ENCODE data around the gene HECA.
"Not testable (repeated sequence)": the region's sequence is repeated elsewhere in the genome, so short reads cannot be mapped to it uniquely, and the experiment has no call there.

The HECA gene, protein sequence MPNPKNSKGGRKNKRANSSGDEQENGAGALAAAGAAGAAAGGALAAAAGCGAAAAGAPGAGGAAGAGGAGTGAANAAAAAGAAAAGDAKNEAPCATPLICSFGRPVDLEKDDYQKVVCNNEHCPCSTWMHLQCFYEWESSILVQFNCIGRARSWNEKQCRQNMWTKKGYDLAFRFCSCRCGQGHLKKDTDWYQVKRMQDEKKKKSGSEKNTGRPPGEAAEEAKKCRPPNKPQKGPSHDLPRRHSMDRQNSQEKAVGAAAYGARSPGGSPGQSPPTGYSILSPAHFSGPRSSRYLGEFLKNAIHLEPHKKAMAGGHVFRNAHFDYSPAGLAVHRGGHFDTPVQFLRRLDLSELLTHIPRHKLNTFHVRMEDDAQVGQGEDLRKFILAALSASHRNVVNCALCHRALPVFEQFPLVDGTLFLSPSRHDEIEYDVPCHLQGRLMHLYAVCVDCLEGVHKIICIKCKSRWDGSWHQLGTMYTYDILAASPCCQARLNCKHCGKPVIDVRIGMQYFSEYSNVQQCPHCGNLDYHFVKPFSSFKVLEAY

DNA sequence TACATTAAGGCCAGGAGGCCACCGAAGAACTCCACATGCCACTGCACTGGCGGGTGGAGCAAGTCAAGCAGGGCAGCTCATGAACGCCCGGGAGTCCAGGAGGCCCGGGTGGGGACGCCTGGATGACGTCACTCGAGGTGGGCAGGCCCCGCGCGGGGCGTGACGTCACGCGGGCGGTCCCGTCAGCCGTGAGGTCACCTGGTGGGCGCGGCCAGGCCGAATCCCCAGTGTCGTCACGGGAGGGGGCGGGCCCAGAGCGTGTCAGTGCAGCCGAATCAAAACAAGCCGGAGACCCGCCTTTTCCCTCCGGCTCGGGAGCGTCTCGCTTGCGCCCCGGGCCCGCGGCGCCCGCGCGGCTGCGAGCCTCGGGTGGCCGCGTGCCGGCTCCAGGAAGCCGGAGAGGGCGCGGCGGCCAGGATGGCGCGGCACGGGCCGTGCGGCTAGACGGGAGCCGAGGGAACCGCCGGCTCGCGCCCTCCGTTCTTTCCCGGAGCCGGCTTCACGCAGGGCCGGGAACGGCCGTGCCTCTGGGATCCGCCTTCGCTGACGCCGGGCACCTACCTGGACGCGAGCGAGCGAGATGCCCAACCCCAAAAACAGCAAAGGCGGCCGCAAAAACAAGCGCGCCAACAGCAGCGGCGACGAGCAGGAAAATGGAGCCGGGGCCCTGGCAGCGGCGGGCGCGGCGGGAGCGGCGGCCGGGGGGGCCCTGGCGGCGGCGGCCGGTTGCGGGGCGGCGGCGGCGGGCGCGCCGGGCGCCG is at the start of gene HECA:
HECA (plus strand) TSS at position 264 of the 761 bp plus-strand sequence; CDS start at position 581, 317 bp downstream.
- peak; percentile 95 for DNase-seq (ENCODE audit: low spot score)

DNA sequence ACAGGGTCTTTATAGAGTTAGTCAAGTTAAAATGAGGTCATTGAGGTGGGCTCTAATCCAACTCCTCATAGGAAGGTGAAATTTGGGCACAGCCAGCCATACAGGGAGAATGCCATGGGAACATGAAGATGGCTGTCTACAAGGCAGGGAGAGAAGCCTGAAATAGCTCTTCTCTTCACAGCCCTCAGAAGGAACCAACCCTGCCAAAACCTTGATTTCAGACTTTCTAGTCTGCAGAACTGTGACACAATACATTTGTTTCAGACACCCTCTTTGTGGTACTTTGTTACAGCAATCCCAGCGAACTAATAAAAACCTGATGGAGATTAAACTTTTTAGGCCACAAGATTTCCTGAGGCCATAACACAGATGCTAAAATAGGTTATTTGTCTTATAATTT is 43.1 kb upstream of the HECA start:
- DNase-seq (ENCODE audit: low spot score) = no peak

DNA sequence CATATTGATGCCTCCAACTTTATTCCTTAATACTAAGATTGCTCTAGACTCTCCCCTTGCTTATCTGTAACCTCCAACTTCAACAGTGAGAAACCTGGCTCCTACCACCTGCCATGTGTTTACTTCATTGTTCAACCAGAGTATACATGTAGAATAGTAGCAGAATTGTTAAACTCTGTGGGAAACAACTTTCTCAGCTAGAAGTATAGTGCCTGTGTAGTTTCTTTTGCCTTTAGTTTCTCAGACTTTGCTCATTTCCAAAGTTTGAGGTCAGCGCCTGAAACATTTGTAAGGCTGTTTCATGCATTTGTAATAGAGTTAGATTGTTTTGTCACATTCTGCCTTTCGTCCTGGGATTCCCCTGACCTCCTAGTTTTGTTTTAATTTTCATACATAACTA is 34.9 kb upstream of the HECA start:
- DNase-seq (ENCODE audit: low spot score) = no peak

DNA sequence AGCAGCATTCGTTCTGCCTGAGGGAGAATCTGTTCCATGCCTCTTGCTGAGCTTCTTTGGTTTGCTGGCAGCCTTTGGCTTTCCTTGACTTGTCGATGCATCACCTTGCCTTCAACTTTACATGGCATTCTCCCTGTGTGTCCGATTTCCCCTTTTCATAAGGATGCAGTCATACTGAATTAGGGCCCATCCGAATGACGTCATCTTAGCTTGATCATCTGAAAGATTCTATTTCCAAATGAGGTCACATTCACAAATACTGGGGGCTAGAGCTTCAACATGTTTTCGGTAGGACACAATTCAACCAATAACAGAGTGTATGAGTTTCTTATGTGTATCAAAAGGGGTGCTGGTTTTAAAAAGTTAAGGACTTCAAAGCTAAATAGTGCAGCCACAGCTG is 27.8 kb upstream of the HECA start:
- no peak for DNase-seq (ENCODE audit: low spot score)

DNA sequence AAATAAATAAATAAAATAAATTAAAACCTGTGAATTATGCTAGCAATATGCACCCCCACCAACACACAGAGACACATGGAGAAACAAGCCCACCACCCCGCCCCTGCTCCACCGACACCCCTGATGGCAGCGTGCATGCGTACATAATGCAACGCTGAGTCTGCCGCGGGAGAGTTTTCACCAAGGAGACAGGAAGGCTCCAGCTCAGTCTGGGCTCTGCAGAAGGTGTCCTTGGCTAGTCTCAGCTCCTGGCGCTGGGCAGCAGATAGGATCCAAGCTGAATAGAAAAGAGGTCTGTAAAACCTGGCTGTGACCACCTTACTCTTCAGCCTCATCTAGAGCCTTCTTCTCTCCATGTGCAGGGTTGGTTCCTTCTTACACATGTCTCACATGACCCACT is 26.5 kb upstream of the HECA start:
- DNase-seq (ENCODE audit: low spot score) = no peak

DNA sequence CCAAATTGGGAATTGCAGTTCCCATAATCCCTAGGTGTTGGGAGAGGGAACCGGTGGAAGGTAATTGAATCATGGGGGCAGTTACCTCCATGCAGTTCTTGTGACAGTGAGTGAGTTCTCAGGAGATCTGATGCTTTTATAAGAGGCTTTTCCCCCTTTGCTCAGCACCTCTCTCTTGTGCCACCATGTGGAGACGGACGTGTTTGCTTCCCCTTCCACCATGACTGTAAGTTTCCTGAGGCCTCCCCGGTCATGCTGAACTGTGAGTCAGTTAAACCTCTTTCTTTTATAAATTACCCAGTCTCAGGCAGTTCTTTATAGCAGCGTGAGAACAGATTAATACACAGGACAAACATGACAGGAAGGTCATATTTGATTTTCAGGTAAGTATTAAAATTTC is 25.3 kb upstream of the HECA start:
- no peak for DNase-seq (ENCODE audit: low spot score)

DNA sequence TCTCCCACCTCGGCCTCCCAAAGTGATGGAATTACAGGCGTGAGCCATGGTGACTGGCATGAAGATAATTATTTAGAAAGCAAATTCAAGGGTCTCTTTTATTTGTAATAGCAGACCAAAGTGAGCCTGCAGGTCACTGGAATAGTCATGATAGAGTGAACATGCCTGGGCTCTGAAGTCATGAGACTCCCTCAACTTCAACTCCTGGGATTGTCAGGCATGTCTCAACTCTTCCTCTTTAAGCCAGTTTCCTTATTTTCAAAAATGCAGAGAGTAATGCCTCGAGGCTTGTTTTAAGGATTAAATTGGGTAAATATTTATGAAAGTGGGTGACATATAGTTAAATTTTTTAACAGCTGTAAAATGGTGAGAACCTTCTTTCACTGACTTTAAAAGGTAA is 22.7 kb upstream of the HECA start:
- no peak for DNase-seq (ENCODE audit: low spot score)

DNA sequence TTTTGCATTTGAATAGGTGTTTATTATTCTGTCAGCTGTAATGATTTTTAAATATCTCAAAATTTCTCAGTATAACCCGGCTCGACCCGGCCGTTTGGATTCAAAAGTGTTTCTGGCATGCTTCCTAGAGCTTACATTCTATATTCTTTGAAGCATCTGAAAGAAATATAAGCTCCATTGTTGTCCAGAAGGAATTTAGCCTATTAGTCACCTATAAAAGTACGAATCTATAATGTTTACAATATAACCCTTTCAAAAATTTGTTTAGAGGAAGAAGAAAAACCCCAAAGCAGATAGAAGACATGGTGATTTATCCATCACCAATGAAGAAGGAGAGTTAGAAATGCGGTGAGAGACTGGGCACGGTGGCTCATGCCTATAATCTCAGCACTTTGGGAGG is 22.3 kb upstream of the HECA start:
- no peak for DNase-seq (ENCODE audit: low spot score)

DNA sequence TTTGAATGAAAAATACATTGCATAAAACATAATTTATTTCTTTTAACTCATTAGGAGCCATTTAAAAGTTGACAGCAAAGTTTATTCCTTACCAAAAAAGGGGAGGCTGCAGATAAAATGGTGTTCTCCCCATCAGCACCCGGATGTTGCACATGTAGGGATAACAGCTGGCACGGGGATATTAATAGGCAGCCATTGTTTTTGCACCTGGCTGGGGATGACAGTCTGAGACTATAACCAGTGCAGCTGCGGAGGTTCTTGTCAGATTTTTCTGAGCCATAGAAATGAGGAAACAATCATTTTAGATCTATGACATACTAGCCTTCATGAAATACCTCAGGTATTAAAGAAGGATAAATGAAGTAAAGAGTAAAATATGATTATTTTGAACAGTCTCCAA is 20.1 kb upstream of the HECA start:
- no peak for DNase-seq (ENCODE audit: low spot score)

DNA sequence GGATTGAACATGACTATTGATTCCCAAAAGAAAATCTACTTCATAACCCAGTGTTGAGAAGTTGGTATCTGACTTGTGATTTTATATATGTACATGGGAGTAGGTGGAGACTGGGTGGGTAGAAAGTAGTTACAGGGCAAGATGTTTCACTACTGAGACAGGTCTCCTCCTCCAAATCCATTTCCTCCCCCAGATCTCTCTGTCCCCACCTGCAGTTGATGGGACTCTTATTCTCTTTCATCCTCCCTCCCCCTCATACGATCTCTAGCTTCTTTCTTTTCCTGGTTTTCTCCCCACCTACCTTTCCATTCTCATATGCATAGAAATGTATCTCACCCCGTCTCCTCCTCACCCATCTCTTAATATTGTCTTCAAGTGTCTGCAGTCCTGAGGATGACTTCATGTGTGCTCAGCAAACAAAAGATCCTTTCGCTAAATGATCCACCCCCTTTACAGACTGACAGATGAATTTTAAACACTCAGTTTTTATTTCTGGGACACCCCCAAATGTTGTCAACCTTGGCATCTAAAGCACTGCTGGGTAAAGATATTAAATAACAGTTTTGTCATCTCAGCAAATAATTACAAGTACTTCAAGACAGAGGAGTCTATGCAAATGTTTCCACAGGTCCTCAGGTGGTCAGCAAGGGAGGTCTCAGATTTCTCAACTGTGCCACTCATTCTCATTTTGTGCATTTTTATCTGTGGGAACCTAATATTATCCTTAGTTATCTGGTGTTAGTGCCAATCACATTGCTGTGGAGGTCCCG is 18.7 kb upstream of the HECA start:
- DNase-seq (ENCODE audit: low spot score) = no peak

DNA sequence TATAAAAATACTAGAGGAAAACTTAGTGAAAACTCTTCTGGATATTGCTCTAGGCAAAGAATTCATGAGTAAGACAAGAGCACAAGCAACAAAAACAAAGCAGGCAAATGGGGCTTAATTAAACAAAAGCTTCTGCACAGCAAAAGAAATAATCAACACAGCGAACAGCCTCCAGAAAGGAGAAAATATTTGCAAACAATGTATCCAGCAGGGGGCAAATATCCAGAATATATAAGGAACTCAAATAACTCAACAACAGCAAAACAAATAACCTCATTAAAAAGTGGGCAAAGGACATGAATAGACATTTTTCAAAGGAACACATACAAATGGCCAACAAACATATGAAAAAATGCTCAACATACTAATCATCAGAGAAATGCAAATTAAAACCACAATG is 17.1 kb upstream of the HECA start:
- DNase-seq (ENCODE audit: low spot score) = no peak

DNA sequence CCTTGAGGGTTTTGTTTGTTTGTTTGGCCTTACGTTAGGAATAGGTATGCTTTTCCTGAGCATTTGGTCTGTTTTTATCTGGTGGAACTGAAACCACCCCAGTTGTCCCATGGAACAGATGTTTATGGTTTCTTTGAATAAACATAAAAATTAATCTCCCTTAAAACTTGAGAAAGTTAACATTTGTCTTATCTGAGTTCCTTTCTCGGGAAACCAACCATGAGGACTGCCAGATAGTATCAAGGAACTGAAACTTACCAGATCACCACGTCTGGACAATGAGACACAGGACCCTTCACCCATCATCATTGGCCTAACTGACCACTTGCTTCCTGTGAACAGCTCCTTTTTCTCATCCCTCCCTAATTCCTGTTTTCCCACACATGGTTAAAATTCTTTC is 15.3 kb upstream of the HECA start:
- DNase-seq (ENCODE audit: low spot score) = no peak

DNA sequence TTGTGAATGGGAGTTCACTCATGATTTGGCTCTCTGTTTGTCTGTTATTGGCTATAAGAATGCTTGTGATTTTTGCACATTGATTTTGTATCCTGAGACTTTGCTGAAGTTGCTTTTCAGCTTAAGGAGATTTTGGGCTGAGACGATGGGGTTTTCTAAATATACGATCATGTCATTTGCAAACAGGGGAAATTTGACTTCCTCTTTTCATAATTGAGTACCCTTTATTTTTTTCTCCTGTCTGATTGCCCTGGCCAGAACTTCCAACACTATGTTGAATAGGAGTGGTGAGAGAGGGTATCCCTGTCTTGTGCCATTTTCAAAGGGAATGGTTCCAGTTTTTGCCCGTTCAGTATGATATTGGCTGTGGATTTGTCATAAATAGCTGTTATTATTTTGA is 12.1 kb upstream of the HECA start:
- DNase-seq (ENCODE audit: low spot score) = not testable (repeated sequence)

DNA sequence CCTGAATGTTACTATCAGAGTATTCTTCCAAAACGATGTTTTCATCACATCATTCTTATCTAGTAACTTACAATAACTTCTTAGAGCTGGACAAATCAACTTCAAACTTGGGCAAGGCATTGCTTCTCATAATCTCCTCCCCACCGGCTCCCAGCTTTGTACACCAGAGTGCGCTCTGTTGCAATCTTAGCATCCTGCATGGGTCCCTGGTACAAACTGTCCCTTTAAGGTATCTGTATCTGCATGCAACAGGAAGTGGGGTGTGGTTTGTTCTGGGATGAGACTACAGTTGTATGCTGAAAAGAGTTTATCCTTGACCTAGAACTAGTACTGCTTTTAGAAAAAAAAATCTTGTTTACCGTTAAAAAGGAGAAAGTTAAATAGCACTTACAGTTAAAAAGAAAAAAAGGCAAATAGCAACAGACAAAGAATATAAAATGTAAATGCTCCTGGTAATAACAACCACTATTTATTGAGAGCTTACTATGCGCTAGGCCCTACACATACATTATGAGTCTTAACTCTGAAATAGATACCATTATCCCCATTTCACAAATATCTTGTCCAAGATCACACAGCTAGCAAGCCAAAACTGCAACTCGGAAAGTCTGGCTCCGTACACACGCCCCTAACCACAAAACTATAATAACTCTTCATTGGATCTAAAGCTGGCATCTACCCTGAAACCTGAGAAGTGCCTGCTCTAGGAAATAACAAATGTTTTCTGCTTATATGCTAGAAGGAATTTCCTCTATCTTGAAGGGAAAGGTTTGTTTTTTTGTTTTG is 9.8 kb upstream of the HECA start:
- DNase-seq (ENCODE audit: low spot score) = peak; percentile 73

DNA sequence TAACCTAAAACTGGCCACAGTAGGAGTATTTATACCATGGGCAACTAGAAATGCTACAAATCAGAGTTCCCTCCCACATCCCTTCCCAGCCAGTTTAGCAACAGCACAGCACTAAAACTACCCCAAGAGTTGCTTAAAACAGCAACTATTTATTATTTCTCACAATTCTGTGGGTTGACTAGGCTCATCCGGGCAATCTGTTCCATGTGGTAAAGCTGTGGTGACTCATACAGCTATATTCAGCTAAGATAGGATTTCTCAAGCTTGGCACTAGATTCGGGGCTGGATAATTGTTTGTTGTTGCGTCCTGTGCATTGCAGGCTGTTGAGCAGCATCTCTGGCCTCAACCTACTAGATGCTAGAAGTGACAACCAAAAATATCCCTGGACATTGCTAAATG is 8.6 kb upstream of the HECA start:
- DNase-seq (ENCODE audit: low spot score) = no peak

DNA sequence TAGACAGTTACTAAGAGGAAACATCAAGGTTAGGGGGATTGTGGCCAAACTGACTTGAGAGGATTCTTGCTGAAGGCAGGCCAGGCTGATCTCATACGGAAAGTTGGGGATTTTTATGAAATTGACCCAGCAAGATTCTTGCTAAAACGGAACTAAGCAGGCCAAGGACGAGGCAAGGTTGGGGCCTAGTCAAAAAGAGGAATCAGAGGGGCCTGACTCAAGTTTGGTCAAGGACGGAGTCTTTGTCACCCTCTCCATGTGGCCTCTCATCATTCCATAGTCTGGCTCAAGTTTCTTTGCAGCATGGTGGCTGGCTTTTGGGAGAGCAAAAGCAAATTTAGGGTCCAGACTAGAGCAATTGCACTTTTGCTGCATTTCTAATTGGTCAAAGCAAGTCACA is 7.9 kb upstream of the HECA start:
- DNase-seq (ENCODE audit: low spot score) = no peak

DNA sequence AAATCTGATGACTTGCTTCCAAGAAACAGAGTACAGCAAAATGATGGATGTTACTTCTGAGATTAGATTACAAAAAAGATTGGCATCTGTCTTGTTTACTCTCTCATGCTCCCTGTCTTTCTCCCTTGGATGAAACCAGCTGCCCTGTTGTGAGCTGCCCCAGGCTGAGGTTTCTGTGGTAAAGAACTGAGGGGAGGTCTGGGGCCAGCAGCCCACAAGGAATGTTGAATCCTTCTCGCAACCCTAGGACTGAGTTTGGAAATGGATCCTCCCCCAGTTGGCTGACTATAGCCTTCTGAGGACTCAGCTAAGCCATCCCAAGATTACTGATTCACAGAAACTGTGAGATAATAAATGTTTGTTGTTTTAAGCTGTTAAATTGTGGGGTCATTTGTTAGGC is 5.6 kb upstream of the HECA start:
- no peak for DNase-seq (ENCODE audit: low spot score)

DNA sequence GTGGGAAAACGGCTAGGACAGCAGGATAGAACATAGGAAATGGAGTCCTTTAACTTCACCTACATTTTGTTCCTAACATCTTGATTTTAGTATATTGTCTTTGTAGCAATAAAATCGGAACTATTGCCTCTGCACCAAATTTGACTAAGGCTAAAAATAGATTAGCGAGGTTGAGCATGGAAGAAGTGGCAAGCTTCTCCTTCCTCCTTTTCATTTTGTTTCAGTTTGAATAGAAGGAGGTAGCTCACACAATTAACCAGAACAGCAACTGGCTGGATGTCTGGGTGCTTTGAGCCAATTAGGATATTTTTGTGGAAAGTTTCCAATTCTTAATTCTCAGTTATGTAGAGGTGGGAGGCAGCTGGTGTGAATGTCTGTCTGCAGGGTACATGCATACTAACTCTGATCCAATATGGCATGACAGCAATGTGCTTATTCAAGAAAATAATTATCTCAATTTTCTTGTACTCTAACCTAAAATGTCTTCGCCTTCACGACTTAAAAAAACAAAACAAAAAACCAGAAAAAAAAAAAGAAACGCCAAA is 3.1 kb upstream of the HECA start:
- no peak for DNase-seq (ENCODE audit: low spot score)

DNA sequence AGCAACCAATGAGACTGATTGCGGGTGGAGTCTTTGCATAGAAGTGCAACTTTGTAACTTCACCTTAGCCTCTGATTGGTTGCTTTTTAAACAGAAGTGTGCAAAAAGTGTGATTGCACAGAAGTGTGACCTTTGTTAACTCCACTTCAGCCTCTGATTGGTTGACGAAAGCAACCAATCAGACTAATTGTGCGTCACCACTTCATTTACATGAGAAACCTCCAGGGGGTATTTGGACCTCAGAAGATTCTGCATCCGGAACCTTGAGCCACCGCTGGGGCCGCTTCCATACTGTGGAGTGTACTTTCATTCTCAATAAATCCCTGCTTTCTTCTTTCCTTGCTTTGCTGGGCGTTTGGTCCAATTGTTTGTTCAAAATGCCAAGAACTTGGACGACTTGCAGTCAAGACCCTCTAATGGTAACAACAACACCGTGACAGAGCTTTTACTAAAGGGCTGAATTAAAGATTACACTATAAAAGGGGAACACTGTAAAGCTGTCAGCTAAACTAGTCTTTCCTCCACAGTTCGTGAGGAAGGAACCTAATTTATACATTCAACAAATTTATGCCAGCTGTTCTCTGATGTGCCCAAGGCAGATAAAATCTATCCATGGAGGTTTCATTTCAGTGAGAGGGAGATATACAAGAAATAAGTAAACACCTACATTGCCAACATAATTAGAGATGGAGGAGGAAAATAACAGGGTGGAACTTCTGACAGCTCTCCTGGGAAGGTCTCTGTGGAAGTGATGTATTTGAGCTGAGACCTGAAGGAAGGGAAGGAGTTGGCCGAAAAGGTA is 1.4 kb upstream of the HECA start:
- no peak for DNase-seq (ENCODE audit: low spot score)

DNA sequence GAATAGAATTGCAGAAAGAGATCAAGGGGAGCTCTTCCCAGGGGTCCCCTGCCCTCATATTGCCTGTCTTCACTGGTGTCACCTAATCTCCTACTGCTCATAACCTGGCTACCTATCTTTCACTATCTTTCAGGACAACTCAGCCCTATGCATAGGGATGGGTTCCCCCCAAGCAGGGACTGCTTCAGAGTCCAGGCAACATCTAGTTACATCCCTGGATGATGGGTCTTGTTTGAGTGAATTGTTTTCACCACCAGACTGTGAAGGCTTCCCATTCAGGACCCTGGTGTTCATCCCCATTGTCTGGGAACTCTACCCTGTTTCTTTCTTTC is 850 bp upstream of the HECA start:
- DNase-seq (ENCODE audit: low spot score) = no peak

Measured in hematopoietic multipotent progenitor cell treated with erythropoietin and hydrocortisone succinate and interleukin-3 and kit ligand, for 15 days (in vitro differentiated cells).